ENCODE data around the gene SIAH3. TPM values are rescaled to one million over a fixed set of nuclear protein-coding genes. Genes with fewer than 3 reads are reported as not detected.
A peak's percentile ranks its signal among the peaks of the same experiment; 100 is the strongest.
"Not testable (repeated sequence)": the region's sequence is repeated elsewhere in the genome, so short reads cannot be mapped to it uniquely, and the experiment has no call there.

The SIAH3 gene
- total and polyA plus RNA-seq, 3 donors from 2014 or later = 0.19 to 0.47 (median 0.36) TPM

DNA sequence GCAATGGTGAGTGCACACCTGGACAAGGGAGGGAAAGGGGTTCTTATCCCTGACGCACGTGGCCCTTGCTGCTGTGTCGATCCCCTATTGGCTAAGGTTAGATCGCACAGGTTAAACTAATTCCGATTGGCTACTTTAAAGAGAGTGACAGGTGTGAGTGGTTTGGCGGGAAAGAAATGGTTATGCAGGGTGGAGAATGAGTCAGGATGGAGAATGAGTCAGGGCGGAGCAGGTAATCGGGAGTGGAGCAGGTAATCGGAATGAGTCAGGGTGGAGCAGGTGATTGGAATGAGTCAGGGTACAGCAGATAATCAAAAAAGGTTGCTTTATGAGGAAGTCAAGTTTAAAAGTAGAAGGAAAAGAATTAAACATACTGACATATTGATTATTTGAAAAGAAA lies 24.4 kb upstream of the SIAH3 start:
- H3K9me3 ChIP-seq = no peaks in the 10 kb centered on the region
- H3K4me1 ChIP-seq = no peaks in the 10 kb centered on the region
- H3K27me3 ChIP-seq = no peaks in the 10 kb centered on the region
- H3K27ac ChIP-seq = no peak overlapping the region
- H3K4me3 ChIP-seq = no peak overlapping the region
- intact Hi-C loops (cut with DNase I; ENCODE audit: low total_unique reads) = no loop called here
- no peak for DNase-seq
- H3K36me3 ChIP-seq (ENCODE audit: low read depth, missing control alignments) = no peaks in the 10 kb centered on the region
- WGBS, 2 donors = 68 to 79% methylated on average over 9 of the region's 9 CpGs
- TF ChIP-seq CTCF (IDR thresholded peaks at IDR 0.05) (no peak), POLR2A (IDR thresholded peaks at IDR 0.05) (no peak)

- no peak for TF ChIP-seq POLR2A (IDR thresholded peaks at IDR 0.05)
- TF ChIP-seq CTCF (IDR thresholded peaks at IDR 0.05) = no peak
- intact Hi-C loops (cut with DNase I; ENCODE audit: low total_unique reads) = no loop called here
- H3K36me3 ChIP-seq (ENCODE audit: low read depth, missing control alignments) = no peaks in the 10 kb centered on the region
- 80 to 84% methylated on average over 8 of the region's 8 CpGs for WGBS, 2 donors
- no peak overlapping the region for H3K27ac ChIP-seq
- DNase-seq = no peak
- no peaks in the 10 kb centered on the region for H3K27me3 ChIP-seq
- no peaks in the 10 kb centered on the region for H3K4me1 ChIP-seq
- H3K9me3 ChIP-seq = no peaks in the 10 kb centered on the region
- H3K4me3 ChIP-seq = no peak overlapping the region
Measured at GRCh38 chr13:45873491-45874325, 22.2 kb upstream of the SIAH3 start.

DNA sequence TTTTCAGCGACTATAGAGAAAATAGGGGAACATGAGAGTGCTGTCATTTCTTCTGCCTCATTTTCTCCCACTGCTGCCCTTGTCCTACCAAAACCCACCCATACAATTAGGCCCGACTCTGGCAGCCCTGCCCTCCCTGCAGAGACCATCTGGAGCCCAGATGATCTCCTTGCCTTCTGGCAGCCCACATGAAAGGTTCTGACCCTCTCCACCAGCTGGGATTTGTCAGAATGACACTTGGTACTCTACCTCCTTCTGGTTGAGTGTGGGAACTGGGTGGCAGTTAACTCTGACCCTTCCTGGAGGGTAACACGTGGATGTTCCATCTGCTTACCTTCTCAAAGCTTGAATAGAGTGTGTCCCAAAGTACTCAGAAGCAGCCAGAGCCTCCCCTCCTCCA lies 21.0 kb upstream of the SIAH3 start:
- Histone ChIP-seq H3K36me3 (ENCODE audit: low read depth, missing control alignments) (no peaks in the 10 kb centered on the region), H3K4me3 (no peak overlapping the region), H3K9me3 (no peaks in the 10 kb centered on the region), H3K4me1 (no peaks in the 10 kb centered on the region), H3K27me3 (no peaks in the 10 kb centered on the region), H3K27ac (no peak overlapping the region)
- no peak for DNase-seq
- TF ChIP-seq CTCF (IDR thresholded peaks at IDR 0.05) = no peak
- no peak for TF ChIP-seq POLR2A (IDR thresholded peaks at IDR 0.05)
- intact Hi-C loops (cut with DNase I; ENCODE audit: low total_unique reads) = no loop called here
- WGBS, 2 donors = 59 to 73% methylated on average over 2 to 3 of the region's 3 CpGs

GRCh38 chr13:45871201-45871600 lies 19.6 kb upstream of the SIAH3 start:
- WGBS, 2 donors = 74 to 77% methylated on average over 6 of the region's 6 CpGs
- H3K4me1 ChIP-seq; DNase-seq; H3K27ac ChIP-seq; H3K36me3 ChIP-seq (ENCODE audit: low read depth, missing control alignments); intact Hi-C loops (cut with DNase I; ENCODE audit: low total_unique reads); H3K9me3 ChIP-seq; H3K27me3 ChIP-seq; H3K4me3 ChIP-seq: not testable (repeated sequence)

- intact Hi-C loops (cut with DNase I; ENCODE audit: low total_unique reads) = no loop called here
- H3K27me3 ChIP-seq = no peaks in the 10 kb centered on the region
- H3K36me3 ChIP-seq (ENCODE audit: low read depth, missing control alignments) = no peaks in the 10 kb centered on the region
- 57 to 60% methylated on average over 10 of the region's 10 CpGs for WGBS, 2 donors
- no peaks in the 10 kb centered on the region for H3K4me1 ChIP-seq
- no peak overlapping the region for H3K4me3 ChIP-seq
- TF ChIP-seq POLR2A (IDR thresholded peaks at IDR 0.05) = no peak
- no peak for TF ChIP-seq CTCF (IDR thresholded peaks at IDR 0.05)
- DNase-seq = no peak
- no peaks in the 10 kb centered on the region for H3K9me3 ChIP-seq
- H3K27ac ChIP-seq = peak overlapping the region in 1 of 2 donors; percentile 10
Measured at GRCh38 chr13:45870232-45870631, 18.7 kb upstream of the SIAH3 start.
